Measurements from ENCODE around the gene CXCL17. TPM values are rescaled to one million over a fixed set of nuclear protein-coding genes. Genes with fewer than 3 reads are reported as not detected.

CXCL17 gene
- total RNA-seq, 1 experiment from 2014 or later, result 0.32 TPM

DNA sequence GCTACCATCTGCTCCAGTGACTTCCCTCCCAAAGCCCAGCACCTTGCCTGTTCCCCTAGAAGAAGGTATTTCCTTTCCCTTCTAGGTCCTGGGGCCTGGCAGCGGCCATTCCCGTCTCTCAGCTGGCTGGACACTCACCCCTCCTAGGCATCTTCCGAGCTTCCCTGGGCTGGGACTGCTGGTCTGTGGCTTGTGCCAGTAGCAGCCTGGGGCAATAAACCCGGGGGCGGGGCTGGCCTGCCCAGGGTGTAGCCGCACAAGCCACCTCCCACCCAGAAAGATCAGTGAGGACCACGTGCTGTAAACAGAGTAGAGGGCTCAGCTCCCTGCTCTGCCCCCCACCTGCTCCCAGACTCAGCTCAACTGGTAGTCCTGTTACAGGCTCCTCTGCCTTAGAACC, 30.5 kb downstream of the CXCL17 start:
- H3K27me3 ChIP-seq (ENCODE audit: insufficient read depth, low read length), result no peaks in the 10 kb centered on the region
- RAD21 ChIA-PET (ENCODE audit: low non-redundant PET in 1 of 2, low total read pairs in 2 of 2, uncharacterized antibody in 2 of 2, unreplicated experiment in 2 of 2), result no interaction called here
- no peaks in the 10 kb centered on the region; a peak in 1 of 4 replicates for H3K36me3 ChIP-seq (ENCODE audit: control insufficient read depth in 1 of 2, insufficient read depth in 2 of 2, low read length in 2 of 2)
- no peak overlapping the region for H3K4me3 ChIP-seq (replicated peaks in 1 of 2; ENCODE audit: low read depth in 1 of 2, low read length in 2 of 2)
- H3K27ac ChIP-seq (ENCODE audit: low read depth, low read length), result no peak overlapping the region
- H2AFZ ChIP-seq (ENCODE audit: low read depth, low read length, poor library complexity, severe bottlenecking), result no peak overlapping the region
- peaks cover 14 to 21% of the 10 kb centered on the region in 2 experiments for H3K4me1 ChIP-seq (ENCODE audit: control insufficient read depth in 1 of 2, insufficient read depth in 2 of 2, low read length in 2 of 2)
- POLR2A ChIA-PET, result interaction anchor here (0.6 to 1.5 kb wide), 2 partner anchors 13 to 16 kb away, joined by 3 to 6 read pairs; no protein-coding TSS in a partner anchor
- peak; percentile 74 for ATAC-seq
- H3K4me2 ChIP-seq (ENCODE audit: low read length), result no peak overlapping the region
- no TSS peak for BruUV-seq (replicated peaks)
- no peaks in the 10 kb centered on the region for H3K79me2 ChIP-seq (ENCODE audit: insufficient read depth, low read length)
- H3K9me3 ChIP-seq (ENCODE audit: control insufficient read depth in 1 of 2, insufficient read depth in 1 of 2, low read depth in 1 of 2, low read length in 2 of 2), result no peaks in the 10 kb centered on the region
- H4K20me1 ChIP-seq (ENCODE audit: insufficient read depth), result no peaks in the 10 kb centered on the region
- CTCF ChIA-PET, result interaction anchor here (0.6 to 1.0 kb wide), 2 partner anchors 8 to 11 kb away, joined by 3 read pairs; no protein-coding TSS in a partner anchor
- TF ChIP-seq RAD21 (IDR thresholded peaks at IDR 0.05; ENCODE audit: low read depth) (no peak), ELF1 (IDR thresholded peaks at IDR 0.05; ENCODE audit: borderline replicate concordance, low read depth) (no peak), POLR2AphosphoS5 (IDR thresholded peaks at IDR 0.05; ENCODE audit: low read depth, low read length) (no peak), ATF3 (IDR thresholded peaks at IDR 0.05) (no peak), REST (IDR thresholded peaks at IDR 0.05; ENCODE audit: low read depth) (no peak), ZBTB33 (IDR thresholded peaks at IDR 0.05; ENCODE audit: extremely low read depth, insufficient replicate concordance, low read length) (no peak), POLR2A (IDR thresholded peaks at IDR 0.05; ENCODE audit: borderline replicate concordance, extremely low read depth, insufficient read depth, insufficient read length) (no peak), MAX (IDR thresholded peaks at IDR 0.05) (no peak)
- no peak for DNase-seq (ENCODE audit: low read depth, low spot score)
- intact Hi-C loops (cut with micrococcal nuclease), result no loop called here
- no peaks in the 10 kb centered on the region for H3K9me2 ChIP-seq (ENCODE audit: insufficient read depth)
- no peak overlapping the region for H3K9ac ChIP-seq (ENCODE audit: low read length)

All from HCT116 (cell line).